ENCODE measurements around the gene HIVEP3.

Gene HIVEP3

GRCh38 chr1:41661428-41662060 lies 257.2 kb downstream of the HIVEP3 start (continued):
- TF ChIP-seq ZNF366 (tag by site-specific recombination; conservative IDR thresholded peaks at IDR 0.05) (no peak), ZNF24 (tag by site-specific recombination; IDR thresholded peaks at IDR 0.05) (no peak), YY1 (tag by site-specific recombination; IDR thresholded peaks at IDR 0.05) (no peak), PRDM4 (tag by site-specific recombination; IDR thresholded peaks at IDR 0.05) (no peak), ZBTB26 (tag by site-specific recombination; optimal IDR thresholded peaks at IDR 0.05) (peak; percentile 86), ZIC2 (tag by site-specific recombination; IDR thresholded peaks at IDR 0.05) (no peak), ZFP37 (tag by site-specific recombination; IDR thresholded peaks at IDR 0.05) (no peak), ZNF433 (tag by site-specific recombination; IDR thresholded peaks at IDR 0.05; ENCODE audit: low read depth) (no peak), ZNF560 (tag by site-specific recombination; IDR thresholded peaks at IDR 0.05; ENCODE audit: borderline replicate concordance) (no peak), ZSCAN16 (tag by site-specific recombination; IDR thresholded peaks at IDR 0.05) (no peak), ZNF146 (tag by site-specific recombination; IDR thresholded peaks at IDR 0.05) (no peak), ZBTB21 (tag by site-specific recombination; IDR thresholded peaks at IDR 0.05) (no peak), ZNF292 (tag by site-specific recombination; IDR thresholded peaks at IDR 0.05; ENCODE audit: borderline replicate concordance, low read depth) (no peak), EGR2 (tag by site-specific recombination; IDR thresholded peaks at IDR 0.05; ENCODE audit: low read depth) (peak; percentile 65), ZNF398 (tag by site-specific recombination; IDR thresholded peaks at IDR 0.05) (no peak), ZNF169 (tag by site-specific recombination; IDR thresholded peaks at IDR 0.05) (no peak), ZNF423 (tag by site-specific recombination; IDR thresholded peaks at IDR 0.05) (peak; percentile 24; the same call in 1 of the 2 replicates), ZFP3 (tag by site-specific recombination; IDR thresholded peaks at IDR 0.05; ENCODE audit: low read depth) (no peak), ZNF747 (tag by site-specific recombination; IDR thresholded peaks at IDR 0.05) (no peak), ZNF514 (tag by site-specific recombination; IDR thresholded peaks at IDR 0.05) (no peak), ZNF155 (tag by site-specific recombination; IDR thresholded peaks at IDR 0.05) (no peak), ZNF416 (tag by site-specific recombination; IDR thresholded peaks at IDR 0.05) (no peak), ZNF112 (tag by site-specific recombination; IDR thresholded peaks at IDR 0.05) (no peak), GLI4 (tag by site-specific recombination; IDR thresholded peaks at IDR 0.05) (no peak), ZBTB48 (tag by site-specific recombination; IDR thresholded peaks at IDR 0.05) (0 out of 2 replicates have a peak, but pooled peaks have one; percentile 60), IKZF3 (tag by site-specific recombination; IDR thresholded peaks at IDR 0.05) (no peak), ZNF184 (tag by site-specific recombination; IDR thresholded peaks at IDR 0.05) (no peak), GLIS1 (tag by site-specific recombination; IDR thresholded peaks at IDR 0.05) (no peak), ZNF394 (tag by site-specific recombination; IDR thresholded peaks at IDR 0.05; ENCODE audit: borderline replicate concordance) (no peak), KLF9 (tag by site-specific recombination; IDR thresholded peaks at IDR 0.05; ENCODE audit: low read depth) (peak; percentile 23; the same call in 1 of the 2 replicates)
- TF ChIP-seq, protein P1, sequence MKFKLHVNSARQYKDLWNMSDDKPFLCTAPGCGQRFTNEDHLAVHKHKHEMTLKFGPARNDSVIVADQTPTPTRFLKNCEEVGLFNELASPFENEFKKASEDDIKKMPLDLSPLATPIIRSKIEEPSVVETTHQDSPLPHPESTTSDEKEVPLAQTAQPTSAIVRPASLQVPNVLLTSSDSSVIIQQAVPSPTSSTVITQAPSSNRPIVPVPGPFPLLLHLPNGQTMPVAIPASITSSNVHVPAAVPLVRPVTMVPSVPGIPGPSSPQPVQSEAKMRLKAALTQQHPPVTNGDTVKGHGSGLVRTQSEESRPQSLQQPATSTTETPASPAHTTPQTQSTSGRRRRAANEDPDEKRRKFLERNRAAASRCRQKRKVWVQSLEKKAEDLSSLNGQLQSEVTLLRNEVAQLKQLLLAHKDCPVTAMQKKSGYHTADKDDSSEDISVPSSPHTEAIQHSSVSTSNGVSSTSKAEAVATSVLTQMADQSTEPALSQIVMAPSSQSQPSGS (tag by site-specific recombination; IDR thresholded peaks at IDR 0.05; ENCODE audit: low read depth): no peak
- TF ChIP-seq, protein P2, sequence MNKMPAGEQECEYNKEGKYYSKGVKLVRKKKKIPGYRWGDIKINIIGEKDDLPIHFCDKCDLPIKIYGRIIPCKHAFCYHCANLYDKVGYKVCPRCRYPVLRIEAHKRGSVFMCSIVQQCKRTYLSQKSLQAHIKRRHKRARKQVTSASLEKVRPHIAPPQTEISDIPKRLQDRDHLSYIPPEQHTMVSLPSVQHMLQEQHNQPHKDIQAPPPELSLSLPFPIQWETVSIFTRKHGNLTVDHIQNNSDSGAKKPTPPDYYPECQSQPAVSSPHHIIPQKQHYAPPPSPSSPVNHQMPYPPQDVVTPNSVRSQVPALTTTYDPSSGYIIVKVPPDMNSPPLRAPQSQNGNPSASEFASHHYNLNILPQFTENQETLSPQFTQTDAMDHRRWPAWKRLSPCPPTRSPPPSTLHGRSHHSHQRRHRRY (tag by site-specific recombination; IDR thresholded peaks at IDR 0.05): no peak

Measured in HEK293 (cell line).